ENCODE data around the gene CNNM3.
"Not testable (repeated sequence)": the region's sequence is repeated elsewhere in the genome, so short reads cannot be mapped to it uniquely, and the experiment has no call there.

Gene CNNM3

GRCh38 chr2:96787411-96787810 is 28.7 kb upstream of the CNNM3 start:
- Histone ChIP-seq H3K36me3 (ENCODE audit: control insufficient read depth, insufficient read depth, low read length) (no peaks in the 10 kb centered on the region), H3K4me3 (replicated peaks; ENCODE audit: low read depth, low read length) (no peak overlapping the region), H3K27me3 (replicated peaks; ENCODE audit: control insufficient read depth, insufficient read depth, low read length) (no peaks in the 10 kb centered on the region)
- DNase-seq (ENCODE audit: extremely low read depth, insufficient read length): no peak
- TF ChIP-seq CTCF (IDR thresholded peaks at IDR 0.05; ENCODE audit: insufficient read depth, low read length, poor library complexity, severe bottlenecking): no peak

- no peak overlapping the region for H3K4me3 ChIP-seq (replicated peaks; ENCODE audit: low read depth, low read length)
- H3K27me3 ChIP-seq (replicated peaks; ENCODE audit: control insufficient read depth, insufficient read depth, low read length): no peaks in the 10 kb centered on the region
- no peak for TF ChIP-seq CTCF (IDR thresholded peaks at IDR 0.05; ENCODE audit: insufficient read depth, low read length, poor library complexity, severe bottlenecking)
- no peak for DNase-seq (ENCODE audit: extremely low read depth, insufficient read length)
- H3K36me3 ChIP-seq (ENCODE audit: control insufficient read depth, insufficient read depth, low read length): no peaks in the 10 kb centered on the region
Measured at GRCh38 chr2:96788442-96789244, 27.4 kb upstream of the CNNM3 start.

- no peaks in the 10 kb centered on the region for H3K27me3 ChIP-seq (replicated peaks; ENCODE audit: control insufficient read depth, insufficient read depth, low read length)
- TF ChIP-seq CTCF (IDR thresholded peaks at IDR 0.05; ENCODE audit: insufficient read depth, low read length, poor library complexity, severe bottlenecking): no peak
- H3K36me3 ChIP-seq (ENCODE audit: control insufficient read depth, insufficient read depth, low read length): no peaks in the 10 kb centered on the region
- H3K4me3 ChIP-seq (replicated peaks; ENCODE audit: low read depth, low read length): no peak overlapping the region
- DNase-seq (ENCODE audit: extremely low read depth, insufficient read length): no peak
Measured at GRCh38 chr2:96789245-96789617, 26.8 kb upstream of the CNNM3 start.

GRCh38 chr2:96792772-96793749 is 23.0 kb upstream of the CNNM3 start:
- Histone ChIP-seq H3K27me3 (replicated peaks; ENCODE audit: control insufficient read depth, insufficient read depth, low read length) (no peaks in the 10 kb centered on the region), H3K4me3 (replicated peaks; ENCODE audit: low read depth, low read length) (no peak overlapping the region), H3K36me3 (ENCODE audit: control insufficient read depth, insufficient read depth, low read length) (no peaks in the 10 kb centered on the region)
- no peak for TF ChIP-seq CTCF (IDR thresholded peaks at IDR 0.05; ENCODE audit: insufficient read depth, low read length, poor library complexity, severe bottlenecking)
- DNase-seq (ENCODE audit: extremely low read depth, insufficient read length): no peak

- no peak for TF ChIP-seq CTCF (IDR thresholded peaks at IDR 0.05; ENCODE audit: insufficient read depth, low read length, poor library complexity, severe bottlenecking)
- DNase-seq (ENCODE audit: extremely low read depth, insufficient read length): no peak
- Histone ChIP-seq H3K36me3 (ENCODE audit: control insufficient read depth, insufficient read depth, low read length) (no peaks in the 10 kb centered on the region; the same call in 1 of the 2 replicates), H3K4me3 (replicated peaks; ENCODE audit: low read depth, low read length) (no peak overlapping the region), H3K27me3 (replicated peaks; ENCODE audit: control insufficient read depth, insufficient read depth, low read length) (no peaks in the 10 kb centered on the region)
Measured at GRCh38 chr2:96795076-96795475, 21.0 kb upstream of the CNNM3 start.

- H3K36me3 ChIP-seq (ENCODE audit: control insufficient read depth, insufficient read depth, low read length); H3K27me3 ChIP-seq (replicated peaks; ENCODE audit: control insufficient read depth, insufficient read depth, low read length); DNase-seq (ENCODE audit: extremely low read depth, insufficient read length); H3K4me3 ChIP-seq (replicated peaks; ENCODE audit: low read depth, low read length): not testable (repeated sequence)
Measured at GRCh38 chr2:96796497-96796896, 19.6 kb upstream of the CNNM3 start.

Data from GM06990 (cell line).